ENCODE results near the gene ZNF296. TPM values are rescaled to one million over a fixed set of nuclear protein-coding genes. Genes with fewer than 3 reads are reported as not detected.
A peak's percentile ranks its signal among the peaks of the same experiment; 100 is the strongest.

Gene ZNF296
- total and polyA plus RNA-seq, 12 donors: 0.15 to 0.95 (median 0.22) TPM; not detected in 5

- Histone ChIP-seq H3K9me3 (no peaks in the 10 kb centered on the region), H3K4me1 (no peaks in the 10 kb centered on the region), H3K4me3 (no peak overlapping the region), H3K27me3 (no peaks in the 10 kb centered on the region), H3K27ac (no peak overlapping the region), H3K36me3 (peaks cover 0 to 93% (median 23%) of the 10 kb centered on the region in 9 donors)
- no peak for TF ChIP-seq CTCF (IDR thresholded peaks at IDR 0.05)
- intact Hi-C loops (cut with DNase I): no loop called here
- DNase-seq (no peak), ATAC-seq (peak in 1 of 8 donors; percentile 60)
- WGBS, 2 donors: 97% methylated on average over 9 of the region's 9 CpGs
These were observed 51.0 kb downstream of the ZNF296 start for GRCh38 chr19:45025264-45025663.

GRCh38 chr19:45023048-45023447, 53.2 kb downstream of the ZNF296 start:
- Histone ChIP-seq H3K27ac (no peak overlapping the region), H3K4me1 (no peaks in the 10 kb centered on the region), H3K4me3 (no peak overlapping the region), H3K36me3 (peaks cover 0 to 89% (median 3%) of the 10 kb centered on the region in 9 donors), H3K27me3 (no peaks in the 10 kb centered on the region), H3K9me3 (no peaks in the 10 kb centered on the region)
- no peak for DNase-seq
- WGBS, 2 donors: 87 to 91% methylated on average over 4 of the region's 4 CpGs
- no peak for TF ChIP-seq CTCF (IDR thresholded peaks at IDR 0.05)
- intact Hi-C loops (cut with DNase I): no loop called here
- no peak for ATAC-seq

GRCh38 chr19:45021971-45022370, 54.3 kb downstream of the ZNF296 start:
- Histone ChIP-seq H3K36me3 (peaks cover 0 to 86% (median 0%) of the 10 kb centered on the region in 9 donors), H3K4me1 (peaks cover 0 to 5% (median 3%) of the 10 kb centered on the region in 9 donors), H3K27me3 (no peaks in the 10 kb centered on the region), H3K4me3 (no peak overlapping the region), H3K9me3 (no peaks in the 10 kb centered on the region), H3K27ac (no peak overlapping the region)
- ATAC-seq (no peak), DNase-seq (no peak)
- 87 to 89% methylated on average over 14 of the region's 14 CpGs for WGBS, 2 donors
- TF ChIP-seq CTCF (IDR thresholded peaks at IDR 0.05): no peak
- intact Hi-C loops (cut with DNase I): no loop called here

Other genes starting within 250 kb of the ZNF296 start
- gene NECTIN2, start 230.2 kb downstream of the ZNF296 start, total RNA-seq: 10 to 100 TPM; 34.1 to 83.9 (median 46.5) TPM
- 10 to 100 TPM; 62.5 to 96.8 TPM for gene NECTIN2, start 230.2 kb downstream of the ZNF296 start, polyA plus RNA-seq
- 10 to 100 TPM; 37.8 to 66.2 (median 43.9) TPM for gene TOMM40, start 185.2 kb downstream of the ZNF296 start, total RNA-seq
- 10 to 100 TPM; 45.6 to 77.5 TPM for gene TOMM40, start 185.2 kb downstream of the ZNF296 start, polyA plus RNA-seq
- 10 to 100 TPM in 9 of 10 donors, 1 to 10 TPM in 1; 6.0 to 29.5 (median 20.6) TPM for gene APOE, start 170.7 kb downstream of the ZNF296 start, total RNA-seq
- gene APOE, start 170.7 kb downstream of the ZNF296 start, polyA plus RNA-seq: 10 to 100 TPM; 63.6 to 77.8 TPM
- 10 to 100 TPM in 1 of 10 donors, 1 to 10 TPM in 4, not detected in 5; 1.4 to 13.5 (median 1.6) TPM for gene APOC1, start 161.9 kb downstream of the ZNF296 start, total RNA-seq
- 1 to 10 TPM; 3.6 to 5.3 TPM for gene APOC1, start 161.9 kb downstream of the ZNF296 start, polyA plus RNA-seq
- not detected for gene APOC4, start 134.2 kb downstream of the ZNF296 start, total RNA-seq
- gene APOC4, start 134.2 kb downstream of the ZNF296 start, polyA plus RNA-seq: not detected
- gene APOC2, start 130.4 kb downstream of the ZNF296 start, total RNA-seq: under 1 TPM in 2 of 10 donors, not detected in 8; 0.65 to 0.79 TPM
- under 1 TPM; 0.36 to 0.66 TPM for gene APOC2, start 130.4 kb downstream of the ZNF296 start, polyA plus RNA-seq
- 100 to 1,000 TPM in 4 of 10 donors, 10 to 100 TPM in 6; 81.1 to 130 (median 95.7) TPM for gene CLPTM1, start 121.1 kb downstream of the ZNF296 start, total RNA-seq
- gene CLPTM1, start 121.1 kb downstream of the ZNF296 start, polyA plus RNA-seq: 100 to 1,000 TPM in 1 of 2 donors, 10 to 100 TPM in 1; 72.1 to 123 TPM
- gene RELB, start 75.0 kb downstream of the ZNF296 start, total RNA-seq: 10 to 100 TPM in 1 of 10 donors, 1 to 10 TPM in 9; 1.3 to 19.3 (median 5.5) TPM
- gene RELB, start 75.0 kb downstream of the ZNF296 start, polyA plus RNA-seq: 10 to 100 TPM in 1 of 2 donors, 1 to 10 TPM in 1; 1.4 to 13.0 TPM
- 10 to 100 TPM; 24.0 to 50.4 (median 30.0) TPM for gene CLASRP, start 37.4 kb downstream of the ZNF296 start, total RNA-seq
- gene CLASRP, start 37.4 kb downstream of the ZNF296 start, polyA plus RNA-seq: 100 to 1,000 TPM in 1 of 2 donors, 10 to 100 TPM in 1; 26.9 to 142 TPM
- 10 to 100 TPM; 10.7 to 23.5 (median 13.0) TPM for gene GEMIN7, start 2.8 kb upstream of the ZNF296 start, total RNA-seq
- 10 to 100 TPM; 25.9 to 38.2 TPM for gene GEMIN7, start 2.8 kb upstream of the ZNF296 start, polyA plus RNA-seq
- 10 to 100 TPM; 12.5 to 19.2 (median 15.8) TPM for gene PPP1R37, start 16.7 kb upstream of the ZNF296 start, total RNA-seq
- gene PPP1R37, start 16.7 kb upstream of the ZNF296 start, polyA plus RNA-seq: 10 to 100 TPM; 20.9 to 38.3 TPM
- under 1 TPM in 3 of 10 donors, not detected in 7; 0.06 to 0.09 (median 0.07) TPM for gene NKPD1, start 84.5 kb upstream of the ZNF296 start, total RNA-seq
- under 1 TPM; 0.06 to 0.07 TPM for gene NKPD1, start 84.5 kb upstream of the ZNF296 start, polyA plus RNA-seq
- 10 to 100 TPM; 14.3 to 24.9 (median 16.8) TPM for gene TRAPPC6A, start 101.8 kb upstream of the ZNF296 start, total RNA-seq
- 10 to 100 TPM; 15.9 to 18.9 TPM for gene TRAPPC6A, start 101.8 kb upstream of the ZNF296 start, polyA plus RNA-seq
- gene BLOC1S3, start 102.3 kb upstream of the ZNF296 start, total RNA-seq: 1 to 10 TPM; 2.8 to 8.6 (median 4.8) TPM
- 1 to 10 TPM; 2.2 to 6.1 TPM for gene BLOC1S3, start 102.3 kb upstream of the ZNF296 start, polyA plus RNA-seq
- gene EXOC3L2, start 168.9 kb upstream of the ZNF296 start, total RNA-seq: 1 to 10 TPM in 5 of 10 donors, under 1 TPM in 5; 0.27 to 2.0 (median 1.1) TPM
- gene EXOC3L2, start 168.9 kb upstream of the ZNF296 start, polyA plus RNA-seq: 1 to 10 TPM; 1.2 to 1.8 TPM
- 10 to 100 TPM; 24.8 to 45.3 (median 33.7) TPM for gene MARK4, start 174.8 kb upstream of the ZNF296 start, total RNA-seq
- 10 to 100 TPM; 13.8 to 21.4 TPM for gene MARK4, start 174.8 kb upstream of the ZNF296 start, polyA plus RNA-seq
- gene CKM, start 246.4 kb upstream of the ZNF296 start, total RNA-seq: 1,000 to 10,000 TPM; 3,088 to 7,765 (median 4,540) TPM
- 1,000 to 10,000 TPM; 2,078 to 4,353 TPM for gene CKM, start 246.4 kb upstream of the ZNF296 start, polyA plus RNA-seq

Measured in heart right ventricle (tissue), 16 donors.